ENCODE data around the gene MRAS. TPM values are rescaled to one million over a fixed set of nuclear protein-coding genes. Genes with fewer than 3 reads are reported as not detected.

The MRAS gene
- polyA plus RNA-seq, 1 donor from 2014 or later: 52.8 TPM

GRCh38 chr3:138445654-138446053 is 97.3 kb downstream of the MRAS start:
- TF ChIP-seq REST (IDR thresholded peaks at IDR 0.05; ENCODE audit: borderline replicate concordance): no peak
- no peak for TF ChIP-seq SMC3 (conservative IDR thresholded peaks at IDR 0.05; ENCODE audit: poor library complexity)
- TF ChIP-seq MXI1 (conservative IDR thresholded peaks at IDR 0.05; ENCODE audit: poor library complexity, severe bottlenecking): no peak
- no peak for TF ChIP-seq TAF1 (IDR thresholded peaks at IDR 0.05; ENCODE audit: low read depth)
- TF ChIP-seq EP300 (conservative IDR thresholded peaks at IDR 0.05; ENCODE audit: poor library complexity, severe bottlenecking): no peak
- TF ChIP-seq CTCF (IDR thresholded peaks at IDR 0.05; ENCODE audit: poor library complexity, severe bottlenecking): no peak
- no peak for TF ChIP-seq EZH2 (IDR thresholded peaks at IDR 0.05; ENCODE audit: borderline replicate concordance, insufficient read depth, low read length, poor library complexity, severe bottlenecking)
- TF ChIP-seq RAD21 (conservative IDR thresholded peaks at IDR 0.05): no peak
- no peak for TF ChIP-seq POLR2AphosphoS5 (IDR thresholded peaks at IDR 0.05)
- H3K27me3 ChIP-seq (ENCODE audit: insufficient read depth, low read depth, low read length): no peaks in the 10 kb centered on the region
- H3K9ac ChIP-seq (ENCODE audit: low read length): no peak overlapping the region
- H3K4me2 ChIP-seq (ENCODE audit: low read length): no peak overlapping the region
- no peaks in the 10 kb centered on the region for H3F3A ChIP-seq (ENCODE audit: insufficient read depth, low read length, poor library complexity, severe bottlenecking)
- H4K20me1 ChIP-seq (ENCODE audit: insufficient read depth): no peaks in the 10 kb centered on the region
- H3K36me3 ChIP-seq (ENCODE audit: insufficient read depth, low read length): no peaks in the 10 kb centered on the region
- H3K27ac ChIP-seq (ENCODE audit: low read length): no peak overlapping the region
- no peaks in the 10 kb centered on the region for H3K79me2 ChIP-seq (replicated peaks; ENCODE audit: insufficient read depth, low read length)
- no peaks in the 10 kb centered on the region for H3K9me3 ChIP-seq (ENCODE audit: low read length)
- H3K9me2 ChIP-seq (ENCODE audit: insufficient read depth, low read length): no peaks in the 10 kb centered on the region
- H3K4me3 ChIP-seq (ENCODE audit: low read length): no peak overlapping the region
- no peak overlapping the region for H2AFZ ChIP-seq (ENCODE audit: low read depth, low read length)

GRCh38 chr3:138448631-138449030 is 100.3 kb downstream of the MRAS start:
- H3K27ac ChIP-seq (ENCODE audit: low read length): no peak overlapping the region
- no peaks in the 10 kb centered on the region for H3K9me3 ChIP-seq (ENCODE audit: low read length)
- H3K4me2 ChIP-seq (ENCODE audit: low read length): no peak overlapping the region
- no peaks in the 10 kb centered on the region for H3K79me2 ChIP-seq (replicated peaks; ENCODE audit: insufficient read depth, low read length)
- no peaks in the 10 kb centered on the region for H4K20me1 ChIP-seq (ENCODE audit: insufficient read depth)
- no peaks in the 10 kb centered on the region for H3F3A ChIP-seq (ENCODE audit: insufficient read depth, low read length, poor library complexity, severe bottlenecking)
- no peak overlapping the region for H2AFZ ChIP-seq (ENCODE audit: low read depth, low read length)
- TF ChIP-seq REST (IDR thresholded peaks at IDR 0.05; ENCODE audit: borderline replicate concordance) (no peak), POLR2AphosphoS5 (IDR thresholded peaks at IDR 0.05) (no peak), MXI1 (conservative IDR thresholded peaks at IDR 0.05; ENCODE audit: poor library complexity, severe bottlenecking) (no peak), TAF1 (IDR thresholded peaks at IDR 0.05; ENCODE audit: low read depth) (no peak), RAD21 (conservative IDR thresholded peaks at IDR 0.05) (no peak), SMC3 (conservative IDR thresholded peaks at IDR 0.05; ENCODE audit: poor library complexity) (no peak), EP300 (conservative IDR thresholded peaks at IDR 0.05; ENCODE audit: poor library complexity, severe bottlenecking) (no peak), EZH2 (IDR thresholded peaks at IDR 0.05; ENCODE audit: borderline replicate concordance, insufficient read depth, low read length, poor library complexity, severe bottlenecking) (no peak), CTCF (IDR thresholded peaks at IDR 0.05; ENCODE audit: poor library complexity, severe bottlenecking) (no peak)
- H3K9ac ChIP-seq (ENCODE audit: low read length): no peak overlapping the region
- no peaks in the 10 kb centered on the region for H3K27me3 ChIP-seq (ENCODE audit: insufficient read depth, low read depth, low read length)
- no peaks in the 10 kb centered on the region for H3K36me3 ChIP-seq (ENCODE audit: insufficient read depth, low read length)
- no peaks in the 10 kb centered on the region for H3K9me2 ChIP-seq (ENCODE audit: insufficient read depth, low read length)
- no peak overlapping the region for H3K4me3 ChIP-seq (ENCODE audit: low read length)
